ENCODE data around the gene RASA3.
"Not testable (repeated sequence)": the region's sequence is repeated elsewhere in the genome, so short reads cannot be mapped to it uniquely, and the experiment has no call there.

RASA3 gene

GRCh38 chr13:114118511-114119123 is 13.8 kb downstream of the RASA3 start:
- DNase-seq (ENCODE audit: insufficient read length, low spot score) (no peak), FAIRE-seq (no peak)
- TF ChIP-seq CTCF (IDR thresholded peaks at IDR 0.05; ENCODE audit: insufficient read depth, missing control alignments), result no peak

- DNase-seq (ENCODE audit: insufficient read length, low spot score) (no peak), FAIRE-seq (no peak)
- no peak for TF ChIP-seq CTCF (IDR thresholded peaks at IDR 0.05; ENCODE audit: insufficient read depth, missing control alignments)
Observed at GRCh38 chr13:114118086-114118485, 14.3 kb downstream of the RASA3 start.

- FAIRE-seq; DNase-seq (ENCODE audit: insufficient read length, low spot score): not testable (repeated sequence)
Observed at GRCh38 chr13:114117341-114117874, 15.0 kb downstream of the RASA3 start.

- DNase-seq (ENCODE audit: insufficient read length, low spot score) (no peak), FAIRE-seq (no peak)
- TF ChIP-seq CTCF (IDR thresholded peaks at IDR 0.05; ENCODE audit: insufficient read depth, missing control alignments), result no peak
Observed at GRCh38 chr13:114116734-114117133, 15.7 kb downstream of the RASA3 start.

GRCh38 chr13:114115796-114116195 is 16.6 kb downstream of the RASA3 start:
- TF ChIP-seq CTCF (IDR thresholded peaks at IDR 0.05; ENCODE audit: insufficient read depth, missing control alignments), result no peak
- DNase-seq (ENCODE audit: insufficient read length, low spot score) (no peak), FAIRE-seq (no peak)

GRCh38 chr13:114115191-114115671 is 17.2 kb downstream of the RASA3 start:
- no peak for TF ChIP-seq CTCF (IDR thresholded peaks at IDR 0.05; ENCODE audit: insufficient read depth, missing control alignments)
- FAIRE-seq, result no peak
- no peak for DNase-seq (ENCODE audit: insufficient read length, low spot score)

GRCh38 chr13:114114666-114115065 is 17.8 kb downstream of the RASA3 start:
- not testable (repeated sequence) for DNase-seq (ENCODE audit: insufficient read length, low spot score); FAIRE-seq

GRCh38 chr13:114114006-114114640 is 18.3 kb downstream of the RASA3 start:
- DNase-seq (ENCODE audit: insufficient read length, low spot score), result no peak
- no peak for FAIRE-seq
- no peak for TF ChIP-seq CTCF (IDR thresholded peaks at IDR 0.05; ENCODE audit: insufficient read depth, missing control alignments)

GRCh38 chr13:114113395-114113794 is 19.0 kb downstream of the RASA3 start:
- not testable (repeated sequence) for FAIRE-seq; DNase-seq (ENCODE audit: insufficient read length, low spot score)
